Measurements from ENCODE around the gene OLIG1.

DNA sequence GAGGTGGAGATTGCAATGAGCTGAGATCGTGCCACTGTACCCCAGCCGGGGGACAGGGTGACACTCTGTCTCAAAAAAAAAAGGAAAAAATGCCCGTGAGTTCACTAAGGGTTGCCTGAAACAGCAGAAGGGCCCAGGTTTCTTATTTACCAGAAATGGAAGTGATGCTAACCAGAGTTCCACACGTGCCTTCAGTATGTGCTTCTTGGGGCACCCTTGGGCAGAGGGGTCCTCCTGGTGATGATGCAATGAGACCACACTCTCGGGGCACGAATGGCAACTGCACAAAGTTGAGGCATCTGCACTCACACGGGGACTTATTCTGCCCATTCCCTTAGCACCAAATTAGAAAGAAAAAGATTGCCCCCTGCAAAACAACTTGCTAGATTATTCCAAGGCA lies 29.2 kb downstream of the OLIG1 start:
- TF ChIP-seq POLR2AphosphoS5 (IDR thresholded peaks at IDR 0.05; ENCODE audit: low read depth, low read length) (no peak), YY1 (IDR thresholded peaks at IDR 0.05; ENCODE audit: extremely low read depth, insufficient replicate concordance, low read depth, low read length) (no peak), POLR2A (IDR thresholded peaks at IDR 0.05; ENCODE audit: borderline replicate concordance, extremely low read depth, insufficient read depth, insufficient read length) (no peak), EZH2 (IDR thresholded peaks at IDR 0.05) (no peak)
- TF ChIP-seq, protein P1, sequence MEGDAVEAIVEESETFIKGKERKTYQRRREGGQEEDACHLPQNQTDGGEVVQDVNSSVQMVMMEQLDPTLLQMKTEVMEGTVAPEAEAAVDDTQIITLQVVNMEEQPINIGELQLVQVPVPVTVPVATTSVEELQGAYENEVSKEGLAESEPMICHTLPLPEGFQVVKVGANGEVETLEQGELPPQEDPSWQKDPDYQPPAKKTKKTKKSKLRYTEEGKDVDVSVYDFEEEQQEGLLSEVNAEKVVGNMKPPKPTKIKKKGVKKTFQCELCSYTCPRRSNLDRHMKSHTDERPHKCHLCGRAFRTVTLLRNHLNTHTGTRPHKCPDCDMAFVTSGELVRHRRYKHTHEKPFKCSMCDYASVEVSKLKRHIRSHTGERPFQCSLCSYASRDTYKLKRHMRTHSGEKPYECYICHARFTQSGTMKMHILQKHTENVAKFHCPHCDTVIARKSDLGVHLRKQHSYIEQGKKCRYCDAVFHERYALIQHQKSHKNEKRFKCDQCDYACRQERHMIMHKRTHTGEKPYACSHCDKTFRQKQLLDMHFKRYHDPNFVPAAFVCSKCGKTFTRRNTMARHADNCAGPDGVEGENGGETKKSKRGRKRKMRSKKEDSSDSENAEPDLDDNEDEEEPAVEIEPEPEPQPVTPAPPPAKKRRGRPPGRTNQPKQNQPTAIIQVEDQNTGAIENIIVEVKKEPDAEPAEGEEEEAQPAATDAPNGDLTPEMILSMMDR (IDR thresholded peaks at IDR 0.05 in 2 of 3, conservative IDR thresholded peaks at IDR 0.05 in 1 of 3; ENCODE audit: borderline replicate concordance in 1 of 3, insufficient read depth in 1 of 3, low read depth in 2 of 3, low read length in 2 of 3): no peak
